ENCODE data around the gene FGFR3.
"Not testable (repeated sequence)": the region's sequence is repeated elsewhere in the genome, so short reads cannot be mapped to it uniquely, and the experiment has no call there.

The FGFR3 gene

DNA sequence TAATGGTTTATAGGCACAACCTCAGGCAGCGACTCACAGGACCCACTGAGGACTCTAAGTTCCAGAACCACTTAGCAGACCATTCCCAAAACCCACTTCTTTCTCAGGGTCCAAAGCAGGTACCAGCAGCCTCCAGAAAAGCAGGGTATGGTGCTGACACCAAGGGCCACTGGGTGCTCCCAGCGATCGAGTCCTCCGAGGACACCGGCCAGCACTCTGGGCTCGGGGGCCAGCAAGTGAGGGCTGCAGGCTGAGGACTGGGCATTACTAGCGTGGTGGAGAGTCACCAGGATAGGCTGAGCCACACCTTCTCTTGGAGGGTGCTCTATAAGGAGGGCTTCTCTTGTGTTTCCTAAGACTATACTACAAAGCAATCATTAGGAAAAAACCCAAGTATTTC lies 43.6 kb downstream of the FGFR3 start:
- no peak for DNase-seq

GRCh38 chr4:1837069-1837468 lies 44.0 kb downstream of the FGFR3 start:
- DNase-seq, result peak in 1 of 58 donors; percentile 52

GRCh38 chr4:1839282-1839681 lies 46.2 kb downstream of the FGFR3 start:
- no peak for DNase-seq

- no peak for DNase-seq
Measured at GRCh38 chr4:1841201-1841886, 48.3 kb downstream of the FGFR3 start.

DNA sequence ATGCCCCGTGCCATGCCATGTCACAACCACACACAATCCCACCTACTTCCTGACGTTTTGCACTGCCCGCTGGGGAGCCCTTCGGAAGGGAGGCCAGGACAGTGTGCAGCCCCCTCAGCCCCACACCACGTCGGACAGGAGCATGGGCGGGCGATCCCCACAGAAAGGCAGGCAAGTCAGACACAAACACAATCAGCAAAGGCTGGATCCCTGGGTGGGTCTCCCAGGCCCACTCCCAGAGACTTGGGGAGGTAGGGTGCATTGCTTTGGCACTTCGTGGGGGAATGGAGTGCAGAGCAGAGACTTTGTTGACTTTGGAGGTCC lies 48.8 kb downstream of the FGFR3 start:
- no peak for DNase-seq

DNA sequence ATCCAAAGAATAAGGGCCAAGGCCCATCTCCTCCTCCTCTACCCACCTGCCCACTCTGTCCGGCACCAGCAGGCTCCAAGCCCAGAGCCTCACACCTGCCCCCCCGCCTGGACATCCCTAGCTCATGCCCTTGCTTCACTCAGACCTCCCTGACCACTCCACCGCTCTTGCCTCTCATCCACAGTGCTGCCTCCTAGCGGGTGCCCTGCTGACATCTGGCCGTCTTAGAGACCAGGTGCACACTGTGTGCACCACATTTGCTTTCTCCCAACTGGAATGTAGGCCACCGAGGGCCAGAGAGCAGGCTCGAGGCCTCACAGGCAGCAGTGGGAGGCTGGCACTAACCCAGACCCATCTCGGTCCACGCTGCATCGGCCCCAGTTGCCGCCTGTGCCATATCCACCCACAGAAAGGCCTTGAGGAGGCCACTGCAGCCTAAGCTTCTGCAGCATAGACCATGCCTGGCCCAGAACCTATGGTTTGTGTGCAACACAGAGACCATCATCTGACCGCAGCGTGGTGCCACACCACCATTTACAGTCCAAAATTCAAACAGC lies 49.3 kb downstream of the FGFR3 start:
- no peak for DNase-seq

DNA sequence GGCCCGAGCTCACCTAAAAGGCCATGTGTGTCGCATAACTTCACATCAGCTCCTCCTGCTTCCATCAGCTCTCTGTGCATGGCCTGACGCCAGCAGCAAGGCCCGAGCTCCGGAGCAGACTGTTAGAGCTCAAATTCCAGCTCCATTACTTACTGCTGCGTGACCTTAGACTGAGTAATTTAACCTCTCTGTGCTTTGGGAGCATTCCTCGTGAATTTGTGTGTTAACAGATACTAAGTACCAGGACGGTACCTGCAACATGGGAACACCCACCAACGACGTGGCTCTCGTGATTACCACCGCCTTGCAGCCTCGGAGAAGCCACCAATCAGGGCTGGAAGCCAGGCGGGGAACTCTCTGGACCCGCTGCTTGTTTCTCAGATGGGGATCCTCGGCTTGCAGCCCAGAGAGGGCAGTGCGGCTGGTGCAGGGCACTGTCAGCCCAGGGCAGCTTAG lies 49.9 kb downstream of the FGFR3 start:
- DNase-seq, result no peak

DNA sequence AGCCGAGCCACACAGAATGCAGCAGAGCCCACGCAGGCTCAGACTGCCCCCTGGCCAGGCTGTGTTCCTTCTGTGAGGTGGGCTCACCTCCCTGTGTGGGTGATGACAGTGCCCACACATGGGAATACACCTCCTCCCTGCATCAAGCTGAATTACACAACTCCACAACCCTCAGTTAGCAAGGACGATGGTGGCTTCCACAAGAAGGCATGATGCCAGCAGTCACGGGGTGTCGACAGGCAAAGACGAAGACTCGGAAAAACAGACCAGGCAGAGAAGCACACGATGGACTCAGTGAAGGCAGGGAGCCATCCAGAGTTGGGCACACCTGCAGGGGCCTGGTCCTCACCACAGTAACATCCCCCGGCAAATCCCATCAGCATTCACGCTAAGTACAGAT lies 50.8 kb downstream of the FGFR3 start:
- peak in 36 of 58 donors; percentile 8 to 67 (median 33) for DNase-seq

DNA sequence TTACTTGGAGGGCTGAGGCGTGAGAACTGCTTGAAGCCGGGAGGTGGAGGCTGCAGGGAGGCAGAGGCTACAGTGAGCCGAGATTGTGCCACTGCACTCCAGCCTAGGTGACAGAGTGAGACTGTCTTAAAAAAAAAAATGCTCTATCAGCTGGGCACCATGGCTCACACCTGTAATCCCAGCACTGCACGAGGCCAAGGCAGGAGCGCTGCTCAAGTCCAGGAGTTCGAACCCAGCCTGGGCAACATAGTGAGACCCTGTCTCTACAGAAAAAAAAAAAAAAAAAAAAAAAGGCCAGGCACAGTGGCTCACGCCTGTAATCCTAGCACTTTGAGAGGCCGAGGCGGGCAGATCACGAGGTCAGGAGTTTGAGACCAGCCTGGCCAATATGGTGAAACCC lies 51.5 kb downstream of the FGFR3 start:
- not testable (repeated sequence) for DNase-seq

DNA sequence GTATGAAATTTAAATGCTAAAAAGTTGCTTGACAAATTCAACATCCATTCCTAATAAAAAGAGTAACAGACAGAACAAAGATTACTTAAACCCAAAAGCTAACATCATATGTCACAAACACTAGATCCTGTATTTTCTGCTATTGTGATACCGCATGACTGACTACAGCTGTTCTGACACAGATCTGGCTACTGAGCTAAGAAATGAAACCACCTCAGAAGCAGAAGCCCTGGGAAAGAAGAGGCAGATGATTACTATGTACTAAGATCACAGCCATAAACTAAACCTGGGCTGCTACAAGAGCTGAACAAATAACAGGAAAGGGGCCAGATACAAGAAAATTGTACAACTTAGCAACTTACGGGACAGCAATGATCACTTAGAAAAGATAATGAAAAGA lies 53.5 kb downstream of the FGFR3 start:
- no peak for DNase-seq

DNA sequence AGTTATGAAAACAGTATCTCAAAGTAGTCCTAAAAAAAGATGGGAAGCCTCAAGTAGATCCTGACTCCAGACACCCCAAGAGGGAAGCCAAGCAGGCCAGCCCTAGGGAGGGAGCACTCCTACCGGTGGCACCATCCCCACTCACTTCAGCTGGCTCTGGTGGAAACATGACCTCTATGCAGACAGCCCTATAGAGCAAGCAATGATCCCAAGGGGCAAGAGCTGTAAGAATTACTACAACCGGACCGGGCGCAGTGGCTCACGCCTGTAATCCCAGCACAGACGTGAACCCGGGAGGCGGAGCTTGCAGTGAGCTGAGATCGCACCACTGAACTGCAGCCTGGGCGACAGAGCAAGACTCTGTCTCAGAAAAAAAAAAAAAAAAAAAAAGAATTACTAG lies 57.2 kb downstream of the FGFR3 start:
- no peak for DNase-seq

GRCh38 chr4:1851160-1851559 lies 58.1 kb downstream of the FGFR3 start:
- no peak for DNase-seq

- no peak for DNase-seq
Measured at GRCh38 chr4:1851575-1852410, 58.7 kb downstream of the FGFR3 start.

GRCh38 chr4:1852904-1853623 lies 60.0 kb downstream of the FGFR3 start:
- DNase-seq, result no peak

DNA sequence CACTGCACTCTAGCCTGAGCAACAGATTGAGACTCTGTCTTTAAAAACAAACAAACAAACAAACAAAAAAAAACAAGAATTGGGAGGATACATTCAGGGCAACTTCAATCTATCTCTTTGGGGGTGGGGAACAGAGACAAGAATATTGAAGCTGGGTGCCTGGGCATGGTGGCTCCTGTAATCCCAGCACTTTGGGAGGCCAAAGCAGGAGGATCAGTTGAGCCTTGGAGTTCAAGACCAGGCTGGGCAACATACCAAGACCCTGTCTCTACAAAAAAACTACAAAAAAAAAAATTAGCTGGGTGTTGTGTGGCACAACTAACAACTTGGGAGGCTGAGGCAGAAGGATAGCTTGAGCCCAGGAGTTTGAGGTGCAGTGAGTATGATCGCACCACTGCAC lies 61.7 kb downstream of the FGFR3 start:
- no peak for DNase-seq

DNA sequence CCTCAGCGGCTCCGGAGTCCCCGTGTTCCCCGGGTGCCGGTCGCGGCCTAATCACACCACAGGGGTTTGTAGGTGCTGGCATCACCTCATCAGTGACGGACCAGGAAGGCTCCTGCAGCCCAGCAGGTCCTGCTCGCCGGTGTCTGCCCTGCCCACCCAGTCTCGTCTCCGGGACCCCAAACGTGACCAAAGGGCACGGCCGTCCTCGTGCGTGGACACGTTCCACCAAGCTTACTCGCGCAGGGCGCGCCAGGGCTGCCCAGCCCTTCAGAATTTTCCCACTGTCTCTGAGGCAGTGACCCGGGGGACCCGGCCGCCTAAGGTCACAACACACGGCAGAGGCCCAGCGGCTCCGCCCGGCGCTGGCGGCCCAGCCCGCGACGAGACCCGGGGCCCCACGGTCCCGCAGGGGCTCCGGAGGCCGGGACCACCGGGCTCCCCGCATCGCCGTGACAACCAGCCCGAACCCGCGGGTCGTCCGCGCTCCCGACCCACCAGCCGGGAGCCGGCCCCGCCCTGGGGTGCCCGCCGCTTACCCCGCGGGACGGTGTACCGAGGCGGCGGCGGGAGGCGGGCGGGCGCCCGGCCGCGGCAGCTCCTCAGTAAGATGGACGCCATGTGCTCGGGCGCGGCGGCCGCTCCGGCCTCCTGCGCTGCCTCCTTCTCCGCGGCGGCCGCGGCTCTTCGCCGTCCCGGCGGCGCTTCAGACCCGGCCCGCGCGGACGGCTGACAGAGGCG lies 62.4 kb downstream of the FGFR3 start:
- peak in 2 of 58 donors; percentile 46 to 54 for DNase-seq

- DNase-seq, result peak; percentile 47 to 98 (median 94)
Measured at GRCh38 chr4:1856071-1856942, 63.2 kb downstream of the FGFR3 start, which contains the start of gene LETM1. Gene LETM1 (minus strand): TSS chr4:1856156. CDS start chr4:1855950, 206 bp downstream.

DNA sequence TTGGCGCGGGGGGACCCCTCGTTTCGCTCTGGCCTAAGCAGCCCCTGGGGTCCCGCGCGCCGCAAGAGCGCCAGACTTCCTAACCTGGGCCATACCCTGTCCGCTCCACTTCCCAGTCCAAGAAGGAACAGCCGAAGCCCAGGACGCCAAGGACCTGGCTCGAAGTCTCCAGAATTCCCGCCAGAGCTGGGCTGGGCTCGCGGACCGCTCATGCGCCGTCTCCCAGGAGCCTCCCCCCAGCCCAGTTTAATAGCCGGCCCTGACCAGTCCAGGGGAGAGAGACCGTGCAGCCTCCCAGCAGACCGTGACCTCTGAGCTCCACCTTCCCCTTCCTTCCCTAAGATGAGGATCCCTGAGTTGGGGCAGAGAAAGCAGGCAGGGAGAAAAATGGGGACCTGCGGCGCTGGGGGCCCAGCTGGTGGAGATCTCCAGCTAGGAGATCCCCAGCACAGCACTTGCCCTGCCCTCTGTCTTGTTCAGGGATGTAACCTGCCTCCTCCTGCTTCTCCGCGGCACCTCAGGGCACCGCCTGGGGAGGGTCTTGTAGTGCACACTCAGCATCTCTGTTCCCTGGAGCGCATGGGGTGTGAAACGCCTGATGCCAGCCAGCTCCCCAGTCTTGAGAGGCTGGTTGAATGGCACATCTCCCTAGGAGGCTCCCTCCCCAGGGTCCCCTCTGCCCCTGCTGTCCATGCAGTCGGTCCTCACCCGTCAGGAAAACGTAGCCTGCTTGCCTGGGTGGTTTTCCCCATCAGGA lies 64.0 kb downstream of the FGFR3 start:
- DNase-seq, result peak in 26 of 58 donors; percentile 12 to 53 (median 34)

DNA sequence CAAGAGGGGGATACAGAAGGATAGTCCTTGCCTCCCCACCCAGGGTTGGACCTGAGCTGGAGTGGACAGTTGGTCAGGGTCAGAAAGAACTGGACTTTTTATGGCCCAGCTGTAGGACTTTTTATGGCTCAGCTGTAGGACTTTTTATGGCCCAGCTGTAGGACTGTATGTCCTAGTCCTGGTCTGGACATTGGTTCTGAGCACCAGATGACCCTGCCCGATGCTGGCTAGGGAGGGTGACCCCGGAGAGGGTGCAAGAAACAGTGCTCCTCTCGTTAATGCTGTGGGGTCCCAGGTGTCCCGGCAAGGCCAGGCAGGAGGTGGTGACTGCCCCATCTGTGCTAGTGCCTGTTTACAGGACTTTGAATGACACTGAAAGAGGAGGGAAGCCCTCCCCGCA lies 64.8 kb downstream of the FGFR3 start:
- DNase-seq, result no peak
